Measurements from ENCODE around the gene DONSON.

DNA sequence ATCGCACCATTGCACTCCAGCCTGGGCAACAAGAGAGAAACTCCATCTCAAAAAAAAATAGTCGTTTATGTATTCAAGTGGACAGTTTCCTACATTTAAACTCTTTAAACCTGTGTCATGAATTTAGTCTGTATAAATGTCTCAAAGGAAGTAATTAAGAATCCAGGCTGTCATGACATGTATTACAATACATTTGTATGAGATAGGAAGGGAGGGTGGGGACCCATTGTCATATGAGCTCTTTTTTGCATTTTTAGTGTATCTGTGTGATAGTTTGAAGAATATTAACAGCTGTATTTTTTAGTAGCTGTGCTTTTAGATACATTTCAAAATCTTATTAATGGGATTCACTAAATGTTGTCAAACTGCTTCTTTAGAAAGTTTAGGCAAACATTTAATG is 20.0 kb downstream of the DONSON start:
- TF ChIP-seq, protein P1, sequence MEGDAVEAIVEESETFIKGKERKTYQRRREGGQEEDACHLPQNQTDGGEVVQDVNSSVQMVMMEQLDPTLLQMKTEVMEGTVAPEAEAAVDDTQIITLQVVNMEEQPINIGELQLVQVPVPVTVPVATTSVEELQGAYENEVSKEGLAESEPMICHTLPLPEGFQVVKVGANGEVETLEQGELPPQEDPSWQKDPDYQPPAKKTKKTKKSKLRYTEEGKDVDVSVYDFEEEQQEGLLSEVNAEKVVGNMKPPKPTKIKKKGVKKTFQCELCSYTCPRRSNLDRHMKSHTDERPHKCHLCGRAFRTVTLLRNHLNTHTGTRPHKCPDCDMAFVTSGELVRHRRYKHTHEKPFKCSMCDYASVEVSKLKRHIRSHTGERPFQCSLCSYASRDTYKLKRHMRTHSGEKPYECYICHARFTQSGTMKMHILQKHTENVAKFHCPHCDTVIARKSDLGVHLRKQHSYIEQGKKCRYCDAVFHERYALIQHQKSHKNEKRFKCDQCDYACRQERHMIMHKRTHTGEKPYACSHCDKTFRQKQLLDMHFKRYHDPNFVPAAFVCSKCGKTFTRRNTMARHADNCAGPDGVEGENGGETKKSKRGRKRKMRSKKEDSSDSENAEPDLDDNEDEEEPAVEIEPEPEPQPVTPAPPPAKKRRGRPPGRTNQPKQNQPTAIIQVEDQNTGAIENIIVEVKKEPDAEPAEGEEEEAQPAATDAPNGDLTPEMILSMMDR (IDR thresholded peaks at IDR 0.05), result no peak
- no peak for TF ChIP-seq POLR2A (IDR thresholded peaks at IDR 0.05)

All from vagina (tissue), 2 donors.